GM21515 (cell line): ENCODE results near the gene KAT8.

Experiments used
- ATAC-seq: cut with Tn5 transposase; IDR thresholded peaks from one replicate; pipeline ENCODE4 v1.9.1; 2021; ENCODE audit not compliant: unreplicated experiment

The KAT8 gene

GRCh38 chr16:31117384-31118222, at the start of gene KAT8:
Gene KAT8 (plus strand): TSS chr16:31117664. CDS start chr16:31117682, 18 bp downstream.
- peak; percentile 85 for ATAC-seq

GRCh38 chr16:31071861-31072260, 45.6 kb upstream of the KAT8 start:
- ATAC-seq: no peak

GRCh38 chr16:31072540-31073141, 44.8 kb upstream of the KAT8 start:
- ATAC-seq: peak; percentile 3

GRCh38 chr16:31073142-31073969, 44.1 kb upstream of the KAT8 start:
- ATAC-seq: peak; percentile 48

- peak; percentile 68 for ATAC-seq
Observed at GRCh38 chr16:31073970-31074813, 43.3 kb upstream of the KAT8 start, which contains the start of the genes ZNF646 and ZNF668. Gene ZNF646 (plus strand): TSS chr16:31074422. CDS start chr16:31076325, 1,903 bp downstream. Gene ZNF668 (minus strand): TSS chr16:31074240. CDS start chr16:31064459, 9,781 bp downstream.

GRCh38 chr16:31074814-31075183, 42.7 kb upstream of the KAT8 start:
- no peak for ATAC-seq

GRCh38 chr16:31076319-31076718, 41.1 kb upstream of the KAT8 start:
- ATAC-seq: no peak

- no peak for ATAC-seq
Observed at GRCh38 chr16:31077024-31077423, 40.4 kb upstream of the KAT8 start.

- ATAC-seq: no peak
Observed at GRCh38 chr16:31077592-31078396, 39.7 kb upstream of the KAT8 start.

GRCh38 chr16:31078597-31079341, 38.7 kb upstream of the KAT8 start:
- ATAC-seq: no peak

- no peak for ATAC-seq
Observed at GRCh38 chr16:31079342-31079944, 38.0 kb upstream of the KAT8 start.

- ATAC-seq: no peak
Observed at GRCh38 chr16:31080035-31080629, 37.3 kb upstream of the KAT8 start.

GRCh38 chr16:31080756-31081419, 36.6 kb upstream of the KAT8 start:
- ATAC-seq: no peak

GRCh38 chr16:31081428-31082351, 35.8 kb upstream of the KAT8 start:
- no peak for ATAC-seq

- ATAC-seq: no peak
Observed at GRCh38 chr16:31082368-31083045, 35.0 kb upstream of the KAT8 start.

GRCh38 chr16:31083081-31083480, 34.4 kb upstream of the KAT8 start:
- no peak for ATAC-seq
